ENCODE data around the gene ANKUB1. TPM values are rescaled to one million over a fixed set of nuclear protein-coding genes. Genes with fewer than 3 reads are reported as not detected.
A peak's percentile ranks its signal among the peaks of the same experiment; 100 is the strongest.

ANKUB1 gene
- total and polyA plus RNA-seq, 9 of the 15 experiments (the other 6 are each of a cell fraction or from before 2014, with no cell fraction given), result not detected

- TF ChIP-seq NFE2 (IDR thresholded peaks at IDR 0.05; ENCODE audit: low read depth) (peak; percentile 60; the same call in 1 of the 2 replicates), ZNF140 (CRISPR knock-in tag; IDR thresholded peaks at IDR 0.05) (no peak), BHLHE40 (IDR thresholded peaks at IDR 0.05; ENCODE audit: low read length) (no peak), FOSL1 (tag; conservative IDR thresholded peaks at IDR 0.05) (no peak), TAF1 (IDR thresholded peaks at IDR 0.05; ENCODE audit: control insufficient read depth, extremely low read depth, insufficient read depth, low read length, severe bottlenecking) (no peak), SIRT6 (IDR thresholded peaks at IDR 0.05; ENCODE audit: low read depth, low read length) (no peak), GATAD2B (IDR thresholded peaks at IDR 0.05; ENCODE audit: borderline replicate concordance) (no peak), HEY1 (CRISPR knock-in tag; IDR thresholded peaks at IDR 0.05; ENCODE audit: borderline replicate concordance) (no peak), STAT5B (CRISPR knock-in tag; IDR thresholded peaks at IDR 0.05) (no peak), ZNF146 (CRISPR knock-in tag; IDR thresholded peaks at IDR 0.05; ENCODE audit: unreplicated experiment) (no peak), SRSF3 (IDR thresholded peaks at IDR 0.05; ENCODE audit: insufficient read depth, low read length) (no peak), ERF (CRISPR knock-in tag; IDR thresholded peaks at IDR 0.05) (no peak), WHSC1 (IDR thresholded peaks at IDR 0.05; ENCODE audit: low read length) (no peak), CGGBP1 (CRISPR knock-in tag; IDR thresholded peaks at IDR 0.05) (no peak), YY1 (IDR thresholded peaks at IDR 0.05; ENCODE audit: borderline replicate concordance in 1 of 3, control insufficient read depth in 1 of 3, extremely low read depth in 1 of 3, insufficient read depth in 3 of 3, insufficient read length in 1 of 3, insufficient replicate concordance in 2 of 3, low read depth in 1 of 3, low read length in 2 of 3) (no peak), PYGO2 (tag; IDR thresholded peaks at IDR 0.05) (no peak), ETS1 (conservative IDR thresholded peaks at IDR 0.05; ENCODE audit: control insufficient read depth, low read depth, low read length) (no peak)
- TF ChIP-seq, protein P1, sequence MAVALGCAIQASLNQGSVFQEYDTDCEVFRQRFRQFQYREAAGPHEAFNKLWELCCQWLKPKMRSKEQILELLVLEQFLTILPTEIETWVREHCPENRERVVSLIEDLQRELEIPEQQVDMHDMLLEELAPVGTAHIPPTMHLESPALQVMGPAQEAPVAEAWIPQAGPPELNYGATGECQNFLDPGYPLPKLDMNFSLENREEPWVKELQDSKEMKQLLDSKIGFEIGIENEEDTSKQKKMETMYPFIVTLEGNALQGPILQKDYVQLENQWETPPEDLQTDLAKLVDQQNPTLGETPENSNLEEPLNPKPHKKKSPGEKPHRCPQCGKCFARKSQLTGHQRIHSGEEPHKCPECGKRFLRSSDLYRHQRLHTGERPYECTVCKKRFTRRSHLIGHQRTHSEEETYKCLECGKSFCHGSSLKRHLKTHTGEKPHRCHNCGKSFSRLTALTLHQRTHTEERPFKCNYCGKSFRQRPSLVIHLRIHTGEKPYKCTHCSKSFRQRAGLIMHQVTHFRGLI (CRISPR knock-in tag; IDR thresholded peaks at IDR 0.05), result no peak
- TF ChIP-seq, protein P2, sequence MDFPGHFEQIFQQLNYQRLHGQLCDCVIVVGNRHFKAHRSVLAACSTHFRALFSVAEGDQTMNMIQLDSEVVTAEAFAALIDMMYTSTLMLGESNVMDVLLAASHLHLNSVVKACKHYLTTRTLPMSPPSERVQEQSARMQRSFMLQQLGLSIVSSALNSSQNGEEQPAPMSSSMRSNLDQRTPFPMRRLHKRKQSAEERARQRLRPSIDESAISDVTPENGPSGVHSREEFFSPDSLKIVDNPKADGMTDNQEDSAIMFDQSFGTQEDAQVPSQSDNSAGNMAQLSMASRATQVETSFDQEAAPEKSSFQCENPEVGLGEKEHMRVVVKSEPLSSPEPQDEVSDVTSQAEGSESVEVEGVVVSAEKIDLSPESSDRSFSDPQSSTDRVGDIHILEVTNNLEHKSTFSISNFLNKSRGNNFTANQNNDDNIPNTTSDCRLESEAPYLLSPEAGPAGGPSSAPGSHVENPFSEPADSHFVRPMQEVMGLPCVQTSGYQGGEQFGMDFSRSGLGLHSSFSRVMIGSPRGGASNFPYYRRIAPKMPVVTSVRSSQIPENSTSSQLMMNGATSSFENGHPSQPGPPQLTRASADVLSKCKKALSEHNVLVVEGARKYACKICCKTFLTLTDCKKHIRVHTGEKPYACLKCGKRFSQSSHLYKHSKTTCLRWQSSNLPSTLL (IDR thresholded peaks at IDR 0.05), result no peak
Observed at GRCh38 chr3:149813367-149814281, 21.3 kb upstream of the ANKUB1 start (continued).
